Activated CD8-positive, alpha-beta memory T cell treated with anti-CD3 and anti-CD28 coated beads, Interleukin-2, amount 50 U/mL, for 24 hours (primary cell): ENCODE results near the gene KLF3.

ENCODE experiments used
- DNase-seq: peaks from one replicate; pipeline ENCODE4 v3.0.0-alpha.2; 2020; ENCODE audit errors: extremely low read depth

KLF3 gene

GRCh38 chr4:38673130-38673978 is 9.4 kb downstream of the KLF3 start:
- DNase-seq: no peak

- DNase-seq: no peak
Observed at GRCh38 chr4:38674258-38675144, 10.5 kb downstream of the KLF3 start.

GRCh38 chr4:38675146-38676121 is 11.4 kb downstream of the KLF3 start:
- DNase-seq: peak; percentile 78

GRCh38 chr4:38676986-38677385 is 13.0 kb downstream of the KLF3 start:
- no peak for DNase-seq

- no peak for DNase-seq
Observed at GRCh38 chr4:38677441-38677840, 13.4 kb downstream of the KLF3 start.

GRCh38 chr4:38678078-38678477 is 14.1 kb downstream of the KLF3 start:
- DNase-seq: no peak

GRCh38 chr4:38679921-38680320 is 15.9 kb downstream of the KLF3 start:
- DNase-seq: no peak

GRCh38 chr4:38681281-38681991 is 17.4 kb downstream of the KLF3 start:
- no peak for DNase-seq

GRCh38 chr4:38682336-38682735 is 18.3 kb downstream of the KLF3 start:
- DNase-seq: no peak

GRCh38 chr4:38683276-38683675 is 19.3 kb downstream of the KLF3 start:
- no peak for DNase-seq

GRCh38 chr4:38684271-38684670 is 20.3 kb downstream of the KLF3 start:
- DNase-seq: no peak

GRCh38 chr4:38684951-38685844 is 21.2 kb downstream of the KLF3 start:
- DNase-seq: no peak

- no peak for DNase-seq
Observed at GRCh38 chr4:38686682-38687081, 22.7 kb downstream of the KLF3 start.

GRCh38 chr4:38687571-38688011 is 23.6 kb downstream of the KLF3 start:
- no peak for DNase-seq

- DNase-seq: no peak
Observed at GRCh38 chr4:38688676-38689355, 24.8 kb downstream of the KLF3 start.

GRCh38 chr4:38691251-38692008 is 27.4 kb downstream of the KLF3 start:
- no peak for DNase-seq

- no peak for DNase-seq
Observed at GRCh38 chr4:38692421-38692820, 28.4 kb downstream of the KLF3 start.

- no peak for DNase-seq
Observed at GRCh38 chr4:38693569-38693968, 29.6 kb downstream of the KLF3 start.

- no peak for DNase-seq
Observed at GRCh38 chr4:38694330-38694729, 30.3 kb downstream of the KLF3 start.
